Amniotic stem cell (primary cell): ENCODE results near the gene RAVER1.

Source experiments
- DNase-seq: peaks from one replicate; lab custom pipeline; 2025; lab: John Stamatoyannopoulos, UW

The RAVER1 gene

GRCh38 chr19:10317857-10318462 lies 15.4 kb downstream of the RAVER1 start:
- no peak for DNase-seq

- DNase-seq = no peak
Observed at GRCh38 chr19:10317045-10317856, 16.1 kb downstream of the RAVER1 start.

GRCh38 chr19:10316229-10317044 lies 16.9 kb downstream of the RAVER1 start:
- no peak for DNase-seq

GRCh38 chr19:10315335-10316214 lies 17.8 kb downstream of the RAVER1 start, which contains the start of gene FDX2:
TSS of gene FDX2 (minus strand) at chr19:10316015. CDS start at chr19:10315996, 19 bp downstream.
- DNase-seq = no peak

- no peak for DNase-seq
Observed at GRCh38 chr19:10309423-10309822, 23.9 kb downstream of the RAVER1 start, which contains the start of gene ZGLP1. TSS of gene ZGLP1 (minus strand) at chr19:10309815.

GRCh38 chr19:10306327-10306726 lies 27.0 kb downstream of the RAVER1 start:
- no peak for DNase-seq

GRCh38 chr19:10305139-10305806 lies 28.1 kb downstream of the RAVER1 start:
- DNase-seq = no peak

- no peak for DNase-seq
Observed at GRCh38 chr19:10299545-10300458, 33.5 kb downstream of the RAVER1 start.

GRCh38 chr19:10295847-10296591 lies 37.3 kb downstream of the RAVER1 start:
- DNase-seq = no peak

- DNase-seq = no peak
Observed at GRCh38 chr19:10295305-10295846, 38.0 kb downstream of the RAVER1 start.

- DNase-seq = no peak
Observed at GRCh38 chr19:10294368-10294697, 39.0 kb downstream of the RAVER1 start.

- DNase-seq = no peak
Observed at GRCh38 chr19:10293637-10294367, 39.5 kb downstream of the RAVER1 start.

GRCh38 chr19:10292789-10293636 lies 40.3 kb downstream of the RAVER1 start:
- no peak for DNase-seq

GRCh38 chr19:10292206-10292788 lies 41.0 kb downstream of the RAVER1 start:
- peak; percentile 55 for DNase-seq

GRCh38 chr19:10291554-10292205 lies 41.6 kb downstream of the RAVER1 start:
- no peak for DNase-seq

GRCh38 chr19:10290876-10291553 lies 42.3 kb downstream of the RAVER1 start:
- no peak for DNase-seq
